ENCODE data around the gene AFDN. TPM values are rescaled to one million over a fixed set of nuclear protein-coding genes. Genes with fewer than 3 reads are reported as not detected.

The AFDN gene
- total RNA-seq, 1 experiment from 2014 or later = 19.9 TPM

DNA sequence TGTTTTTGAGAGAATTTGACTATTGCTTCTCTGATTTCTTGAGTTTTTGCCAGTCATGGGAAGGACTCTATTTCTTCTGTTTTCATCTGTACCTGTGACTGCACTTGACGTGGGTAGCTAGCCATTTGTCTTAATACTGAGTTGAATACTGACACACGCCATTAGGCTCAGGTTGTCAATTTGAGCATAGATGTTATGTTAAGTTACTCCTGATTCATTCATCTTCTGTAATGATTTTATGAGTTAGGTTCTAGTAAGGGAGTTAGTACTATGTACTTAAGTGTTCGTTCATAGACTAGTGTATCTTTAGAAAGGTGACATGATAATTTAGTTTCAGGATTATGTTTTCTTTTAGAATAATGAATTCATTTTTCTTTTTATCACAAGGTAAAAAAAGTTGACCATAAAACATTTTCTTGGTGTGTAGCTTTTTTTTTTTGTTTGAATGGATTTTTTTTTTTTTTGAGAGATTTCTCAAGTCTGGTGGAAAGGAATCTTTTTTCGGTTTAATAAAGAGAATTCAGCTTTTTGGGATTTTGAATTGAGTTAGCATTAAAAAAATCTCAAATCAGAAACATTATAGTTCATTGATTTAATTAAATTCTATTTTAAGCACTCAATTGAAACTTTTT lies 1.7 kb downstream of the AFDN start:
- no peak for DNase-seq
- Histone ChIP-seq H3K9me3 (no peaks in the 10 kb centered on the region), H3K27me3 (no peaks in the 10 kb centered on the region; the same call in 1 of the 2 replicates), H3K4me3 (peak overlapping the region; percentile 63), H3K36me3 (no peaks in the 10 kb centered on the region; the same call in 1 of the 2 replicates)

DNA sequence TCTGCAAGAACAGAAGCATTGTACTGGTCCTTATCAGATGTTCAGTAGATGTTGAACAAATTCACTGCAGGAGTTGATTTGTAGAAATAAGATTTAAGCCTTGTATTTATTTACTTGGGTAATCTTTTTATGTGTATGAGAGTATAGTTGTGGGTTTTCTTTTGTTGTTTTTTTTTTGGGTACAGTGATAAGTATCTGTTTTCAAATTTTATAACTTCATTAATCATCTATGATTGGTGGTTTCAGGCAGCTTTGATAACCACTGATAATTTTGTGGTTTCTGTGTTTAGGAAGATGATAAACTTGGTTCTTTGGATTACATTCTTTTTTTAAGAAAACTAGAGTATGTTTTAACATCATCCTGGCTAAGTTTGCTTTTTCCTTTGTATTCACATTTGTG lies 2.8 kb downstream of the AFDN start:
- DNase-seq = no peak

DNA sequence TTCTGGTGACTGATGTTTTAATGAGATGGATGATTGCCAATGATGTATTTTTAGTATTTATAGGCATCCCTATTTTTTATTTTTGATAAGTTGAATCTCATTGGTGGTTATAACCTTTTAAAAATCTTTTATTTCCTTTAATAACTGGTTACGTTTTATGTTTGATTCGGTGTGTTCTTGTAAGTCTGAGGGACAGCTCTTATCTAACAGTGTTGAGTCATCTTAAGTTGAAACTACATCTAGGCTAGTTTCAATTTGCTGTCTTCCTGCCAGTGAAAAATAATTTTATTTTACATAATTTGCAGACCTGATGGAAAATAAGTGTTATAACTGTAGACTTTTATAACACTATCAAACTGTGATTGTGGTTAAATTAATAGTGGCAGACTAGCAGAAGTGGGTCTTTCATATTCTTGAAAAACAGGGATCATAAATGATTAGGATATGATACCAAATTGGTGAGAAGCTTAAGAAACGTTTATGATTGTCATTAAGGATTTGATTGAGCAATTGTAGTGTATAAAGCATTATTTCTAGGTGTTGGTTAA lies 4.6 kb downstream of the AFDN start:
- H3K9me3 ChIP-seq = no peaks in the 10 kb centered on the region
- H3K4me3 ChIP-seq = no peak overlapping the region
- no peak for DNase-seq
- no peaks in the 10 kb centered on the region for H3K27me3 ChIP-seq
- no peaks in the 10 kb centered on the region; the same call in 1 of the 2 replicates for H3K36me3 ChIP-seq

More for the DNA sequence above, 2.8 kb downstream of the AFDN start:
- Histone ChIP-seq H3K9me3 (no peaks in the 10 kb centered on the region), H3K4me3 (no peak overlapping the region), H3K36me3 (no peaks in the 10 kb centered on the region; the same call in 1 of the 2 replicates), H3K27me3 (no peaks in the 10 kb centered on the region; the same call in 1 of the 2 replicates)

DNA sequence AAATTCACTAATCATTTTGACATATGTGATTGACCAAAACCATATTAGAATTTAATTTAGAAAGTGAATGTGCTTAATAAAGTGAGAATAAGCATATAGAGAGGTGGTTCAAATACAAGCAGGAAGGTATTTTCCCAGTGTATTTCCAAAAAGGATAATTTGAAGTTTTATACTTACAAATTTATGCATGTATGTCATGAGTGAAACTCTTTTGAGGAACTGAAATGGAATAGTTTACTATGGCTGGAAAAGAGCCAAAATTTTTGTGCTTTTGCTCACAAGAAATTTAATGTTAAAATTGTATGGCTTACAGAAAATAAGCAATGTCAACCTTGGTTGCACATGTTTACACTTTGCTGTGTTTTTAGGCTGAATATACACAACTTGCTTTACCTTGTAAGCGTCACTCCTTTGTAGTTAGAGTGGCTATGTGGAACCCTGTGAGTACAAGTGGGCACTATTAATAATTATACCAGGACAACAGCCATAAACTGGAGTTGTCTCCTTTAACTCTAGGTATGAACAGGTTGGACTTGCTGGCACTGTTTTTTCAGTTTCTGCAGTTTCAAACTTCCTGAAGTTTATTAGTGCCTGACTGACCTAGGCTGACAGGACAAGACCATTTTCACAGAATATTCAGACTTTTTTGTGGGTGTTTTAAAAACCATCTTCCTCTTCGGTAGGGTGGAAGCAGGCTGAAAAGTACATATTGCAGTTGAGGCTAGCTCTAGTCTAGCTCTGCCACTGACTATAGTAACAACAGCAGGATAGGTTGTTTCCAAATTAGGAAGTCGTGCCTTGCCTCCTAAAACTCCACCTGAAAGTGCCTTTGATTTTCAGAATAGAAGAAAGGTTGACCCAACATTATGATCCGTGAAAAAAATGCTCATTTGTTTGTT lies 6.0 kb downstream of the AFDN start:
- no peak for DNase-seq
- Histone ChIP-seq H3K27me3 (no peaks in the 10 kb centered on the region), H3K36me3 (no peaks in the 10 kb centered on the region; the same call in 1 of the 2 replicates), H3K4me3 (no peak overlapping the region), H3K9me3 (no peaks in the 10 kb centered on the region)

DNA sequence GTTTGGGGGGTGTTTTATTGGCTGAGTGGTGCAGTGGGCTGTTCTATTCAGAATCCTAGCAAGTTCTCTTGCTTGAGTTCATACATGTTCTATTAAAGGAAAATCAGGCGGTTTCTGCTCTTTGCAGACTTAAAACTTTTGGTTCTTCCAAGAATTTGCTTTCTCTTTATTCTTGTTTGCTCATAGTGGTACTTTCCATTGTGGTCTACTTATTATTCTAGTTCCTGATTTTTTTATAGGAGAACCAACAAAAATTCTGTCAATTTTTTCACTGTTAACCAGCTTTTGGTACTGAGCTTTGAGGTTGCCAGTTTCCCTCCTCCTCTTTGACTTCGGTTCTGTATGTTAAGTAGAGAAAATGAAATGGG lies 6.7 kb downstream of the AFDN start:
- no peaks in the 10 kb centered on the region for H3K9me3 ChIP-seq
- DNase-seq = no peak
- no peaks in the 10 kb centered on the region for H3K27me3 ChIP-seq
- H3K4me3 ChIP-seq = no peak overlapping the region
- H3K36me3 ChIP-seq = no peaks in the 10 kb centered on the region; the same call in 1 of the 2 replicates

DNA sequence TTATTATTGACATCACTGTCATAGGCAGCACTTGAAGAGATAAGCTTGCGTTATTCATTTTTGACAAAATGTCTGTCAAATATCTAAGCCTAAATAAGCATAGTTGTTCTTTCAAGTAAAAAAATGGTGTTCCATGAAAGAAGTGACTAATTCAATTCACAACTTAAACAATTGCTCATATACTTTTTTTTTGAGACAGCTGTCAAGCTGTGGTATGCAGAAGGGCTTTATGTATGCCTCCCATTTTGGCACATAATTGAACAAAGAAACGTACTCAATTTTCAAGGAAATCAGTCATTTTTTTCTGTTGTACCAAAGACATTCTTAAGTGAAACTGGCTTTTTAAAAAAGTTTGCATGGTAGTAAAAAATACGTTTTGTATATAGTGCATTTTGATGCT lies 8.5 kb downstream of the AFDN start:
- Histone ChIP-seq H3K9me3 (no peaks in the 10 kb centered on the region), H3K36me3 (no peaks in the 10 kb centered on the region; the same call in 1 of the 2 replicates), H3K4me3 (no peak overlapping the region), H3K27me3 (no peaks in the 10 kb centered on the region)
- no peak for DNase-seq

DNA sequence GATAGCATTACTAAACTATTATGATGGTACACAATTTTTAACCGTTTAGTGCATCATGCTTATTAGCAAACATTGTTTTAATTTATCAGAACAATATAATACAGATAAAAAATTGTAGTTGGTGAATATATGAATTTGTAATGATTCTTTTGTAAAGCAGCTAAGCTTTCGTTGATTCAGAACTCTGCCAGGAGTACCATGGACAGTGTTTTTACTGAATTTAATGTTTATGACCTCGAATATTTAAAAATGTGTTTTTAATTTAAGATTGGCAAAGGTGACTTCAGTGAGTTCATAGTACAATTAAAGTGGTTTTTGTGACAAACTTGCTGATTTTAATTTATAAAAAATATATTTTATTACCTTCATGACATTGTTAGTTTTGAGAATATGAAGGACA lies 10.0 kb downstream of the AFDN start:
- H3K36me3 ChIP-seq = no peaks in the 10 kb centered on the region
- DNase-seq = no peak
- no peaks in the 10 kb centered on the region for H3K9me3 ChIP-seq
- H3K4me3 ChIP-seq = no peak overlapping the region
- no peaks in the 10 kb centered on the region for H3K27me3 ChIP-seq

DNA sequence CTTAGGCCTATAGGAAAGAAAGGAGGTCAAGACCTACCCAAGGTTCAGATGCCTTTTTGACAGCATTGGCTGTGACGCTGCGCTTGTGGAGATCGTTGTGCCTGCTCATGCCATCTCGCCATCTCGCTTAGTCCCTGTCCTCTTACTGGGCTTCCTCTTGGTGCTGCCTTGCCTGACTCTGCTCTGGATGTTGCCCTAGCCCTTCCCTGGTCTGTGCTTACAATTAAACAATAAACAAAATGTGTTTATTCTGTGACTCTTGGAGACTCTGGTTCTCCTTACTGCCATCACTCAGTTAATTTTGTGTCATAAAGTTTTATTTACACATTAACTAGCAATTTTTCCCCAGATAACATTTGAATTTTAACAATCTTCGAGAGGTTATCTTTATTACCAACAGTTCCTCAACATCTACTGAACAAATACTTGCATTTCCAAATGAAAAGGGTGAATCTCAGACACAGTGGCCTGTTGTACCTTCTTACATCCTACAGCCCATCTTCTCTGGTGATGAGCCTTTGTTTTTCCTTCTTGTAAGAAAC lies 11.6 kb downstream of the AFDN start:
- Histone ChIP-seq H3K36me3 (no peaks in the 10 kb centered on the region), H3K27me3 (no peaks in the 10 kb centered on the region), H3K4me3 (no peak overlapping the region), H3K9me3 (no peaks in the 10 kb centered on the region)
- no peak for DNase-seq

DNA sequence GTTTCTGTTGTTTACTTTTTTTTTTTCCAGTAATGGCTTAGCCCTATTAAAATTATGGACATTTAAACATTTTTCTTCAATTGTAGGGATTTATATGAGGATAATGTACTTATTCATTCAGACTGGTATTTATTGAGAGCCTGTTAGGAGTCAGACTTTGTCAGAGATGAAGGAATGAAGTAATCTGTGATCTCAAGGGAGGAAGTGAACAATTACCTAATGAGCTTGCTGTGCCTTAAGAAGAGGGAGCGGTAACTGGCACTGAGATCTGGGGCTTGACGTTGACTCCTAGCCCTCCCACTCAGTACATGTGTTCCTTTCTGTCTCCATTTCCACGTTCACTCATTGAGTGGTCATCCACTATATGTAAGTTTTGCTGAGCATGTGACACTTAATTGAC lies 12.6 kb downstream of the AFDN start:
- H3K9me3 ChIP-seq = no peaks in the 10 kb centered on the region
- no peaks in the 10 kb centered on the region for H3K36me3 ChIP-seq
- no peaks in the 10 kb centered on the region for H3K27me3 ChIP-seq
- no peak overlapping the region for H3K4me3 ChIP-seq
- no peak for DNase-seq

DNA sequence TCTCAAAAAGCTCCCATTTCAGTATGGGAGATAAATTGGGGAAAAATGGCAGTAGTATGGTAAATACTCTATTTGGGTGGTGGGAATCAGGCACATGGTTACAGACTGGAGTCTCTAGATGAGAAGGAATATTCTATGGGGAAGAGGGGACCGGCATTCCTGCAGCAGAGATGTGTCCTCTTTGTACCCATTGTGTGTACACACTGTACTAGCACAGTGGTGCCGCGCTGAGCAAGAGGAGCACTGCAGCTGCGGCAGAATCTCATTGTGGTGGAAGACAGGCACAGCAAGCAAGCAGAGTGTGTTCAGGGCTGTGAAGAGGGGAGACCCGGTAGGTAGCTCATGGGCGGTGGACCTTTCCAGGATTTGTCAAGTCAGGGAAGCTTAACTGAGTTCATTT lies 13.0 kb downstream of the AFDN start:
- H3K4me3 ChIP-seq = no peak overlapping the region
- no peaks in the 10 kb centered on the region for H3K36me3 ChIP-seq
- no peak for DNase-seq
- no peaks in the 10 kb centered on the region for H3K9me3 ChIP-seq
- no peaks in the 10 kb centered on the region for H3K27me3 ChIP-seq

DNA sequence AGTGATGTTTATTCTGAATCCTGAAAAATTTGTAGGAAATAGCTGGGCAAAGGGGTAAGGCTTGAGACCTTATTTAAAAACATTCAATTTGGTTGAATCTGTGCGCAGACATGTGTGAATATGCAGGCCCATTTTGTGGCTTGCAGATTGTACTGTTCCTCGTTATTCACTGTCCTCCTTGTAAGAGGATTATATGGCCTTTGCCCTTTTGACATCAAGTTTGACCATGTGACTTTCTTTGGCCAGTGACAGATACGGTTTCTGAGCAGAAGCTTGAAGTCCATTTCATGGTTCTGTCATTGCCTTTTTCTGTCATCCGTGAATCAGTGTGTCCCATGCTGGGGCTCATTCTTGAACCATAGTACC lies 13.4 kb downstream of the AFDN start:
- no peak for DNase-seq
- no peak overlapping the region for H3K4me3 ChIP-seq
- H3K9me3 ChIP-seq = no peaks in the 10 kb centered on the region
- H3K27me3 ChIP-seq = no peaks in the 10 kb centered on the region
- H3K36me3 ChIP-seq = no peaks in the 10 kb centered on the region

DNA sequence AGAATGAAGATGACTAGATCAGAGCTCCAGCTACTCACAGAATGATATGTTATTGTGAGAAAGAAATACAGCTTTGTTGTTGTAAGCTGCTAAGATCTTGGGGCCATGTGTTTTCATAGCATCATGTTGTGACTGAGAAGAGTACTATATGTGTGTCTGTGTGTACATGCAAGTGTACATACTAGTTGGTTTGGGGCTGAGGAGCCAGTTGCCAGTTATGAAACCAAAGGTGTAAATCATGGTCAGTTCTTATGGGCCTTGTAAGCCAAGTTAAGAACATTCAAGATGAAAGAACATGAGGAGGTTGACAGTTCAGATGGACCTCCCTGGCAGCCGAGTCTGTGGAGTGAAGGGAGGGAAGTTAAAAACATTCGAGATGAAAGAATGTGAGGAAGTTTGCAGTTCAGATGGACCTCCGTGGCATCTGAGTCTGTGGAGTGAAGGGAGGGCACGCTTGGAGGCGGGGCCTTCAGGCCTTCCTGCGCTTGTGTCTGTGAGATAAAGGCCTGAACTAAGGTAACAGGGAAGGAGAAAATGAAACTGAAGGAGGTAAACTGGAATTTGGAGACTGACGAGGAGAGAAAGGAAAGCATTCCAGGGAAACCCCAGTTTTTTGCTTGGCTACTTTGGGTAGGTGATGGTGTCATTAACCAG lies 13.9 kb downstream of the AFDN start:
- no peaks in the 10 kb centered on the region for H3K9me3 ChIP-seq
- H3K36me3 ChIP-seq = no peaks in the 10 kb centered on the region
- no peaks in the 10 kb centered on the region for H3K27me3 ChIP-seq
- no peak for DNase-seq
- no peak overlapping the region for H3K4me3 ChIP-seq

DNA sequence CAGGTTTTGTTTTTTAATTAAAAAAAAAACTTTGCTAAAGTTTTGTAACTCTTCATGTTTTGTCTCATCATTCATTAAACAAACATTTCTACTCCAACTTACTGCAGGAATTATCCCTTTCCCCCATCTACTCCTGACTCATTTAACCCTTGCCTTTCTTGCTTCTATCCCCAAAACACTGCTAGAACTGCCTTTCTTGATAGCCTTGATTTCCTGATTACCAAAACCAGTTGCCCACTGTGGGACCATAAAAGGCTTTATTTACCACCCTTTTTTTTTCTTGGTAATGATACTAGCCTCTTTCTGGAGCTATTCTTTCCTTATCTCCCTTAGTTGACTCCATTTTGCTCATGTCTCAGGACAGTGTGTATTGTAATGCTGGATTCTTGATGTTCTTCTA lies 15.3 kb downstream of the AFDN start:
- DNase-seq = no peak
- H3K9me3 ChIP-seq = no peaks in the 10 kb centered on the region
- H3K36me3 ChIP-seq = no peaks in the 10 kb centered on the region
- no peak overlapping the region for H3K4me3 ChIP-seq
- H3K27me3 ChIP-seq = no peaks in the 10 kb centered on the region

DNA sequence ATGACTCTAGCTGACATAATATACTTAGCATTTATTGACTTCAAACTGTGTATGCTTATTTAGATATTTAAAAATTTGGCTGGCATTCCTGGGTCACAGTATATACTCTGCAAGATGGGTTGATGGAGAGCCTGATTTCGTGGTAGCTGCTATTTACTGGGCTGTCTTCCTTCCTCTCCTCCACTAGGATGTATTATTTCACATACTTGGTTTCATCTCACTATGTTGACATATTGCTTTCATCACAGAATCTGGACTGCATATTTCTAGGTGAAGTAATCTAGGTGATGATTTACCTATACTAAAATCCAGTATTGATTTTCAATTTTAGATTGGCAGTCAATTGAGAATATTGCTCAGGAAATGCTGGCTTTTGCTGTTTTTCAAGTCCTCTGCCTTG lies 15.7 kb downstream of the AFDN start:
- no peaks in the 10 kb centered on the region for H3K9me3 ChIP-seq
- no peaks in the 10 kb centered on the region for H3K36me3 ChIP-seq
- H3K27me3 ChIP-seq = no peaks in the 10 kb centered on the region
- H3K4me3 ChIP-seq = no peak overlapping the region
- no peak for DNase-seq

DNA sequence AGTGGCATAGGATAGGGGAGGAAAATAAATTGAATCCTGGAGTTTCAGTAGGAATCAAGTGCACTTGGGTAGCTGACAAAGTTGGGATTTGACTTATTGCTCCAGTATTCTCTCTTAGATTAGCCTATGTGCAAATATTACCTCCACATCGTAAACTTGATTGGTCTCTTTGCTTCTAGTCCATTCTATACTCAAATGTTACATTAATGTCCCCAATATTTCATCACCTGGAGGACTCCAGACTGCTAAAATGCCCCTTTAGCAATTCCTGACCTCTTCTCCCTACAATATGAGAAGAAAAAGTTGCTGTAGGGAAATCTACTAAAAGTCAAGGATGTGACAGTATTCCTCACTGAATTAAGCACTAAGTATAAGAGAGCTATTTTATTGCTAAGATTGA lies 16.3 kb downstream of the AFDN start:
- Histone ChIP-seq H3K36me3 (no peaks in the 10 kb centered on the region), H3K27me3 (no peaks in the 10 kb centered on the region), H3K4me3 (no peak overlapping the region), H3K9me3 (no peaks in the 10 kb centered on the region)
- DNase-seq = no peak

DNA sequence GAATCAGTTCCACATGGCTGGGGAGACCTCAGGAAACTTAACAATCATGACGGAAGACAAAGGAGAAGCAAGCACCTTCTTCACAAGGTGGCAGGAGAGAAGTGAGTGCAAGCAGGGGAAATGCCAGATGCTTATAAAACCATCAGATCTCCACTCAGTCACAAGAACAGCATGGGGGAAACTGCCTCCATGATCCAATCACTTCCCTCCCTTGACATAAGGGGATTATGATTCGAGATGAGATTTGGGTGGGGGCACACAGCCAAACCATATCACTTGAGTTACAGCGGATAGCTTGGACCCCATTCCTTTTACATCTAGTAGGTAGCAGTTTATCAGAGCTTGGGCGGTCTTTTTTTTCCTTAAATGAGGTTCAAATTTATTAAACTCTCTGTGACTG lies 19.1 kb downstream of the AFDN start:
- no peak for DNase-seq
- no peaks in the 10 kb centered on the region for H3K27me3 ChIP-seq

DNA sequence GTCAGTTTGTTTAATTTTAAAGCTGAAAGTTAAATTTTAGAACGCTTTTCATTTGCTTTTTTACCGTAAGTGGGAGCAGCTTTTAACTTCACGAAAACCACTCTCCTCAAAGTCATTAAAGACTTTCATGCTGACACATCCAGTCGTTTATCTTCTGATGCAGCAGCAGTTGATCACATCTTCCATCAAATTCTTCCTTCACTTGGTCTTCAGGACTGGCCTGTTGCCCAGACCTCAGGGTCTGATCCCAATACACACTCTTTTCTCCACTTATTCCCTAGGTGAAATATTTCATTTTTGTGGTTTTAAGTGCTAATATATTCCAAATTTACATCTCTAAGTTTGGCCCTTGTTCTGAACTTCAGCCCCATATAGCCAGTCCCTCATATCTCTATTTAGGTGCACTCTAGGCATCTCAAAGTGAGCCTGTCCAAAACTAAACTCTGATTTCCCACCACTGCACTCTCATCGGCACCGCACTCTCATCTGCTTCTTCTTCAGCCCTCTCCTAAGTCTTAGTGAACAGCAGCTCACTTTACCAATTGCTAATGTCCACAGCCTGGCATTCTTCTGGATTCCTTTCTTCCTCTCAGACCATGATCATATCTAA lies 20.4 kb downstream of the AFDN start:
- Histone ChIP-seq H3K36me3 (no peaks in the 10 kb centered on the region), H3K27me3 (no peaks in the 10 kb centered on the region), H3K9me3 (no peaks in the 10 kb centered on the region), H3K4me3 (no peak overlapping the region)
- DNase-seq = no peak

More for the DNA sequence above, 19.1 kb downstream of the AFDN start:
- Histone ChIP-seq H3K9me3 (no peaks in the 10 kb centered on the region), H3K36me3 (no peaks in the 10 kb centered on the region), H3K4me3 (no peak overlapping the region)
